PFSK-1 (cell line): ENCODE data around the gene INPP5F.

ENCODE experiments used
- FOXP2 ChIP-seq: optimal IDR thresholded peaks from 2 replicates; pipeline ENCODE3; 2011; ENCODE audit warnings: borderline replicate concordance, control low read depth, inconsistent platforms; ENCODE audit not compliant: insufficient read depth; ENCODE audit errors: extremely low read length, extremely low read depth
- POLR2AphosphoS5 ChIP-seq: IDR thresholded peaks from 2 replicates; pipeline ENCODE4 v1.6.1; 2012; ENCODE audit warnings: low read depth, mild to moderate bottlenecking, control low read depth, low read length, moderate library complexity
- TAF1 ChIP-seq: IDR thresholded peaks from 2 replicates; pipeline ENCODE4 v1.6.1; 2012; ENCODE audit warnings: low read length, control low read depth, borderline replicate concordance; ENCODE audit not compliant: insufficient read depth
- TF ChIP-seq, protein P1 (sequence below), 2 experiments: IDR thresholded peaks; 2 replicates each; pipeline versions ENCODE4 v1.6.1 to v1.8.0; 2011 to 2012; ENCODE audit warnings: low read depth in 2 of 2, low read length in 2 of 2, control low read depth in 1 of 2, inconsistent platforms in 1 of 2, mild to moderate bottlenecking in 1 of 2, moderate library complexity in 1 of 2; ENCODE audit not compliant: insufficient read depth in 1 of 2

DNA sequence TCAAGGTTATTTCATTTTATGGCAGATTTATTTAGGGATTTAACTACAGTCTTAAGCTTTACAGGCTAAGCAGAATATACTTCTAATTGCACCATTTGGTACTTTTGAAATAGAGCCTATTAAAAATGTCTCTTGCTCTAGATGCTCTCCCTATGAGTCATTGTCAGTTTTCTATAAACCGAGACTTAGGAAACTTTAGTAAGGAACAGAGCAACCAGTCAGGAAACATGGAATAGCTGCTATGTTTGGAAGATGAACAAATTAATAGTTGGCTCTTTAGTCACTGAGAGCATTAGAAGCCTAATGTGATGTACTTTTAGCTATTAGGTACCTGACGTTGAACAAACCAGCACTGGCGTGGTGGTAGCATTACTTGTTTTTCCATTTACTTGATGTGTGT is 35.3 kb downstream of the INPP5F start:
- TF ChIP-seq, protein P1, sequence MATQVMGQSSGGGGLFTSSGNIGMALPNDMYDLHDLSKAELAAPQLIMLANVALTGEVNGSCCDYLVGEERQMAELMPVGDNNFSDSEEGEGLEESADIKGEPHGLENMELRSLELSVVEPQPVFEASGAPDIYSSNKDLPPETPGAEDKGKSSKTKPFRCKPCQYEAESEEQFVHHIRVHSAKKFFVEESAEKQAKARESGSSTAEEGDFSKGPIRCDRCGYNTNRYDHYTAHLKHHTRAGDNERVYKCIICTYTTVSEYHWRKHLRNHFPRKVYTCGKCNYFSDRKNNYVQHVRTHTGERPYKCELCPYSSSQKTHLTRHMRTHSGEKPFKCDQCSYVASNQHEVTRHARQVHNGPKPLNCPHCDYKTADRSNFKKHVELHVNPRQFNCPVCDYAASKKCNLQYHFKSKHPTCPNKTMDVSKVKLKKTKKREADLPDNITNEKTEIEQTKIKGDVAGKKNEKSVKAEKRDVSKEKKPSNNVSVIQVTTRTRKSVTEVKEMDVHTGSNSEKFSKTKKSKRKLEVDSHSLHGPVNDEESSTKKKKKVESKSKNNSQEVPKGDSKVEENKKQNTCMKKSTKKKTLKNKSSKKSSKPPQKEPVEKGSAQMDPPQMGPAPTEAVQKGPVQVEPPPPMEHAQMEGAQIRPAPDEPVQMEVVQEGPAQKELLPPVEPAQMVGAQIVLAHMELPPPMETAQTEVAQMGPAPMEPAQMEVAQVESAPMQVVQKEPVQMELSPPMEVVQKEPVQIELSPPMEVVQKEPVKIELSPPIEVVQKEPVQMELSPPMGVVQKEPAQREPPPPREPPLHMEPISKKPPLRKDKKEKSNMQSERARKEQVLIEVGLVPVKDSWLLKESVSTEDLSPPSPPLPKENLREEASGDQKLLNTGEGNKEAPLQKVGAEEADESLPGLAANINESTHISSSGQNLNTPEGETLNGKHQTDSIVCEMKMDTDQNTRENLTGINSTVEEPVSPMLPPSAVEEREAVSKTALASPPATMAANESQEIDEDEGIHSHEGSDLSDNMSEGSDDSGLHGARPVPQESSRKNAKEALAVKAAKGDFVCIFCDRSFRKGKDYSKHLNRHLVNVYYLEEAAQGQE (IDR thresholded peaks at IDR 0.05; ENCODE audit: insufficient read depth in 1 of 2, low read depth in 2 of 2, low read length in 2 of 2): no peak
- TF ChIP-seq POLR2AphosphoS5 (no peak), TAF1 (no peak), FOXP2 (no peak)
